Nephron (organoid): ENCODE data around the gene TMEM235.

Experiments used
- H3K27ac Mint-ChIP-seq, 3 experiments: 2 replicates each; pipeline ENCODE4 v1.8.0; 2020; ENCODE audit warnings: mixed read lengths in 3 of 3, mild to moderate bottlenecking in 2 of 3, moderate library complexity in 1 of 3
- H3K27me3 Mint-ChIP-seq: 2 replicates; pipeline ENCODE4 v1.8.0; 2021; ENCODE audit warnings: low read depth, mild to moderate bottlenecking, moderate library complexity, mixed read lengths
- H3K36me3 Mint-ChIP-seq: 2 replicates; pipeline ENCODE4 v1.8.0; 2020; ENCODE audit warnings: low read depth, mixed read lengths
- H3K4me1 Mint-ChIP-seq: 2 replicates; pipeline ENCODE4 v1.8.0; 2020; ENCODE audit warnings: mixed read lengths
- H3K4me3 Mint-ChIP-seq, 3 experiments: 2 replicates each; pipeline ENCODE4 v1.8.0; 2020; ENCODE audit warnings: mild to moderate bottlenecking in 3 of 3, mixed read lengths in 3 of 3, moderate library complexity in 2 of 3
- H3K9me3 Mint-ChIP-seq: 2 replicates; pipeline ENCODE4 v1.8.0; 2020; ENCODE audit warnings: mixed read lengths
- TF ChIP-seq, protein P1 (sequence below), 3 experiments: fragments of 200-600 bp; sonication (generic); IDR thresholded peaks; one replicate each; pipeline ENCODE4 v1.5.0; 2021; ENCODE audit warnings: antibody characterized with exemption in 3 of 3; ENCODE audit not compliant: unreplicated experiment in 3 of 3

The TMEM235 gene

GRCh38 chr17:78227455-78227916, 3.9 kb upstream of the TMEM235 start:
- Mint-ChIP-seq H3K4me1 (peaks cover 37% of the 10 kb centered on the region), H3K4me3 (no peak overlapping the region), H3K36me3 (peaks cover 18% of the 10 kb centered on the region), H3K27me3 (peaks cover 51% of the 10 kb centered on the region), H3K27ac (no peak overlapping the region), H3K9me3 (no peaks in the 10 kb centered on the region)
- TF ChIP-seq, protein P1, sequence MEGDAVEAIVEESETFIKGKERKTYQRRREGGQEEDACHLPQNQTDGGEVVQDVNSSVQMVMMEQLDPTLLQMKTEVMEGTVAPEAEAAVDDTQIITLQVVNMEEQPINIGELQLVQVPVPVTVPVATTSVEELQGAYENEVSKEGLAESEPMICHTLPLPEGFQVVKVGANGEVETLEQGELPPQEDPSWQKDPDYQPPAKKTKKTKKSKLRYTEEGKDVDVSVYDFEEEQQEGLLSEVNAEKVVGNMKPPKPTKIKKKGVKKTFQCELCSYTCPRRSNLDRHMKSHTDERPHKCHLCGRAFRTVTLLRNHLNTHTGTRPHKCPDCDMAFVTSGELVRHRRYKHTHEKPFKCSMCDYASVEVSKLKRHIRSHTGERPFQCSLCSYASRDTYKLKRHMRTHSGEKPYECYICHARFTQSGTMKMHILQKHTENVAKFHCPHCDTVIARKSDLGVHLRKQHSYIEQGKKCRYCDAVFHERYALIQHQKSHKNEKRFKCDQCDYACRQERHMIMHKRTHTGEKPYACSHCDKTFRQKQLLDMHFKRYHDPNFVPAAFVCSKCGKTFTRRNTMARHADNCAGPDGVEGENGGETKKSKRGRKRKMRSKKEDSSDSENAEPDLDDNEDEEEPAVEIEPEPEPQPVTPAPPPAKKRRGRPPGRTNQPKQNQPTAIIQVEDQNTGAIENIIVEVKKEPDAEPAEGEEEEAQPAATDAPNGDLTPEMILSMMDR (IDR thresholded peaks at IDR 0.05; ENCODE audit: unreplicated experiment in 3 of 3), result no peak

DNA sequence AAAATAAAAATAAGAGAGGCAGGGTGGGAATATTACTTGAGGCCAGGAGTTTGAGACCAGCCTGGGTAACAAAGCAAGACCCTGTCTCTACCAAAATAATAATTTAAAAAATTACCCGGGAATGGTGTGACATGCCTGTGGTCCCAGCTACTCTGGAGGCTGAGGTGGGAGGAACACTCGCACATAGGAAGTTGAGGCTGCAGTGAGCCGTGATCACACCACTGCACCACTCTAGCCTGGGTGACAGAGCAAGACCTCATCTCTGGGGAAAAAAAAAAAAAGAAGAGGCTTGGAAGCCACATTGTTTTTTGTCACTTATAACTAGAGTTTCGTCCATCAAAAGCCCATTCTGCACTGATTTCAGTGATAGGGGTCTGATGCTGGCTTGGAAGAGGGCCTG, 3.3 kb upstream of the TMEM235 start:
- peaks cover 54% of the 10 kb centered on the region for H3K27me3 Mint-ChIP-seq
- H3K9me3 Mint-ChIP-seq, result no peaks in the 10 kb centered on the region
- peaks cover 11% of the 10 kb centered on the region for H3K36me3 Mint-ChIP-seq
- no peak overlapping the region for H3K4me3 Mint-ChIP-seq
- TF ChIP-seq, protein P1 (IDR thresholded peaks at IDR 0.05; ENCODE audit: unreplicated experiment in 3 of 3), result no peak
- H3K27ac Mint-ChIP-seq, result no peak overlapping the region
- H3K4me1 Mint-ChIP-seq, result peaks cover 41% of the 10 kb centered on the region

- Mint-ChIP-seq H3K27me3 (peaks cover 71% of the 10 kb centered on the region), H3K36me3 (no peaks in the 10 kb centered on the region), H3K9me3 (no peaks in the 10 kb centered on the region), H3K27ac (no peak overlapping the region), H3K4me3 (no peak overlapping the region), H3K4me1 (peaks cover 26% of the 10 kb centered on the region)
- TF ChIP-seq, protein P1 (IDR thresholded peaks at IDR 0.05; ENCODE audit: unreplicated experiment in 3 of 3), result no peak
These were observed 1.0 kb upstream of the TMEM235 start for GRCh38 chr17:78230252-78230962.

DNA sequence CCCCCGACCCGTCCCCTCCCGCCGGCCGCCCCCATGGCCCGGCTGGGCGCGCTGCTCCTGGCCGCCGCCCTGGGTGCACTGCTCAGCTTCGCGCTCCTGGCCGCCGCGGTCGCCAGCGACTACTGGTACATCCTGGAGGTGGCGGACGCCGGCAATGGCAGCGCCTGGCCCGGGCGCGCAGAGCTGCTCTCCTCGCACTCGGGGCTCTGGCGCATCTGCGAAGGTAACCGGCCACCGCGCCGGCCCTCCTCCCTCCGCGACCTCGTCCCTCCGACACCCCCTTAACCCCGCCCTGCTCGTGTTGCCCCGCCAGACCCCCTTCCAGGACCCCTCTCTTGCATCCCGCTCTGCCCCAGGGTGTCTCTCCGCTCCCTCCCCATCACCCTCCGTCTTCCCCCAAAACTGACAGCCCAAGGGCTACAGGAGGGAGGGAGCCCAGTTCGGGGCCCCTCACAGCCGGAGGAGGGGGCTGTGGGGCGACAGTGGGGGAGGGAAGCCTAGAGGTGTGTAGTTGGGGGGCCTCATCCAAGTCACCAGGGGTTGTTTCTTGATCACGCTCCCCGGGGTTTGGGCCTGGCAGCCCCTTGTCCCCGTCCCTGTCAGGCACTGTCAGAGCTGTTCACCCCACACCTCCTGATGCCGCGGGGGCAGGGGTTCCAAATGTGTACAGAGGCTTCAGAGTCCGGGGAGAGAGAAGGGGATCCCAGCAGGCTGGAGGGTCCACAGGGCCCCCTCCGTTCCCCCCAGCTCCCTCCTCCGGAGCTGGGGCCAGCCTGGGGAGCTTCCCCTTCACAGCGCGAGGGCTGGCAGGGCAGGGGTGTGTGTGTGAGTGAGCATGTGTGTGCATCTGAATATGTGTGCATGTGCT, 794 bp downstream of the TMEM235 start:
- Mint-ChIP-seq H3K27me3 (peaks cover 71% of the 10 kb centered on the region), H3K4me1 (peaks cover 26% of the 10 kb centered on the region), H3K36me3 (no peaks in the 10 kb centered on the region), H3K27ac (peak overlapping the region in 1 of 3 experiments; percentile 11), H3K9me3 (no peaks in the 10 kb centered on the region), H3K4me3 (peak overlapping the region in 2 of 3 experiments; percentile 40 to 70)
- TF ChIP-seq, protein P1 (IDR thresholded peaks at IDR 0.05; ENCODE audit: unreplicated experiment in 3 of 3), result no peak

- peak overlapping the region in 1 of 3 experiments; percentile 11 for H3K27ac Mint-ChIP-seq
- H3K4me3 Mint-ChIP-seq, result peak overlapping the region in 1 of 3 experiments; percentile 40
- H3K4me1 Mint-ChIP-seq, result peaks cover 28% of the 10 kb centered on the region
- H3K27me3 Mint-ChIP-seq, result peaks cover 67% of the 10 kb centered on the region
- TF ChIP-seq, protein P1 (IDR thresholded peaks at IDR 0.05; ENCODE audit: unreplicated experiment in 3 of 3), result no peak
- H3K36me3 Mint-ChIP-seq, result no peaks in the 10 kb centered on the region
- H3K9me3 Mint-ChIP-seq, result no peaks in the 10 kb centered on the region
These were observed 1.4 kb downstream of the TMEM235 start for GRCh38 chr17:78232859-78233173.
